GM18517 (cell line): ENCODE data around the gene TMEM255A.

Experiments used
- ATAC-seq: cut with Tn5 transposase; IDR thresholded peaks from one replicate; pipeline ENCODE4 v1.9.1; 2021; ENCODE audit warnings: mild to moderate bottlenecking, moderate library complexity; ENCODE audit not compliant: unreplicated experiment

TMEM255A gene

GRCh38 chrX:120213438-120214265, 97.6 kb downstream of the TMEM255A start:
- ATAC-seq, result peak; percentile 78
